Natural killer cell (primary cell): ENCODE results near the gene TMEM138. TPM values are rescaled to one million over a fixed set of nuclear protein-coding genes. Genes with fewer than 3 reads are reported as not detected.
A peak's percentile ranks its signal among the peaks of the same experiment; 100 is the strongest.

Source experiments
- ATAC-seq, 3 donors: fragments of 150-1000 bp in 2 of 3; fragments of 200-7000 bp in 1 of 3; cut with Tn5 transposase; 1 replicate in 1 of 3; 2 replicates in 2 of 3; pipeline ENCODE4 v1.10.0; 2021; ENCODE audit warnings: mild to moderate bottlenecking in 2 of 3, moderate library complexity in 2 of 3
- DNase-seq, 2 donors: peaks; one replicate each; pipeline versions ENCODE4 v3.0.0 to v3.0.0-alpha.2; 2013 to 2021; ENCODE audit warnings: mixed read lengths in 1 of 2
- H3K27ac ChIP-seq: one replicate; pipeline ENCODE4 v1.5.1; 2013; ENCODE audit warnings: mild to moderate bottlenecking, low read length
- H3K27me3 ChIP-seq: one replicate; pipeline ENCODE4 v1.6.1; 2013; ENCODE audit warnings: low read length; ENCODE audit not compliant: control insufficient read depth, insufficient read depth
- H3K36me3 ChIP-seq: one replicate; pipeline ENCODE4 v1.6.1; 2013; ENCODE audit warnings: low read length; ENCODE audit not compliant: control insufficient read depth, insufficient read depth
- H3K4me1 ChIP-seq: one replicate; pipeline ENCODE4 v1.6.1; 2013; ENCODE audit warnings: low read length; ENCODE audit not compliant: control insufficient read depth, insufficient read depth
- H3K4me3 ChIP-seq: one replicate; pipeline ENCODE4 v1.5.1; 2013; ENCODE audit warnings: low read length
- H3K9me3 ChIP-seq: one replicate; pipeline ENCODE4 v1.6.1; 2013; ENCODE audit warnings: low read length; ENCODE audit not compliant: control insufficient read depth, insufficient read depth
- H3K27ac Mint-ChIP-seq, 2 donors: one replicate each; pipeline ENCODE4 v1.8.0; 2022; ENCODE audit warnings: mild to moderate bottlenecking in 2 of 2, mixed read lengths in 2 of 2, moderate library complexity in 1 of 2
- H3K27me3 Mint-ChIP-seq, 2 donors: one replicate each; pipeline ENCODE4 v1.8.0; 2022; ENCODE audit warnings: low read depth in 2 of 2, mixed read lengths in 2 of 2
- H3K36me3 Mint-ChIP-seq: one replicate; pipeline ENCODE4 v1.8.0; 2022; ENCODE audit warnings: mixed read lengths
- H3K4me1 Mint-ChIP-seq, 2 donors: one replicate each; pipeline ENCODE4 v1.8.0; 2022; ENCODE audit warnings: mixed read lengths in 2 of 2
- H3K4me3 Mint-ChIP-seq: one replicate; pipeline ENCODE4 v1.8.0; 2022; ENCODE audit warnings: mild to moderate bottlenecking, moderate library complexity, mixed read lengths
- H3K9me3 Mint-ChIP-seq, 2 donors: one replicate each; pipeline ENCODE4 v1.8.0; 2022; ENCODE audit warnings: mixed read lengths in 2 of 2
- WGBS: methylation state at CpG from one replicate; pipeline ENCODE4 v1.1.7; 2013; ENCODE audit warnings: missing lambda C conversion rate; ENCODE audit not compliant: insufficient coverage; 5-methylcytosine and 5-hydroxymethylcytosine counted together
- intact Hi-C: fragments of 100-400 bp; cut with micrococcal nuclease; formaldehyde crosslinking; loops from one replicate; pipeline ENCODE4 v1.14.2; 2022
- total RNA-seq, 4 donors: library from RNA; stranded (reverse); fragments of 120-200 nt in 1 of 4; gene quantifications; one replicate each; pipeline versions ENCODE4 v1.2.3 to v1.2.4, GENCODE V29; 2013 to 2022
- TF ChIP-seq, protein P1 (sequence below): fragments of 200-600 bp; IDR thresholded peaks from one replicate; pipeline ENCODE4 v1.8.0; 2022; ENCODE audit warnings: antibody characterized with exemption

The TMEM138 gene
- total RNA-seq, 3 donors from 2014 or later (not counting 1 experiment from before 2014, with no cell fraction given) = 63.8 to 75.9 (median 66.5) TPM

DNA sequence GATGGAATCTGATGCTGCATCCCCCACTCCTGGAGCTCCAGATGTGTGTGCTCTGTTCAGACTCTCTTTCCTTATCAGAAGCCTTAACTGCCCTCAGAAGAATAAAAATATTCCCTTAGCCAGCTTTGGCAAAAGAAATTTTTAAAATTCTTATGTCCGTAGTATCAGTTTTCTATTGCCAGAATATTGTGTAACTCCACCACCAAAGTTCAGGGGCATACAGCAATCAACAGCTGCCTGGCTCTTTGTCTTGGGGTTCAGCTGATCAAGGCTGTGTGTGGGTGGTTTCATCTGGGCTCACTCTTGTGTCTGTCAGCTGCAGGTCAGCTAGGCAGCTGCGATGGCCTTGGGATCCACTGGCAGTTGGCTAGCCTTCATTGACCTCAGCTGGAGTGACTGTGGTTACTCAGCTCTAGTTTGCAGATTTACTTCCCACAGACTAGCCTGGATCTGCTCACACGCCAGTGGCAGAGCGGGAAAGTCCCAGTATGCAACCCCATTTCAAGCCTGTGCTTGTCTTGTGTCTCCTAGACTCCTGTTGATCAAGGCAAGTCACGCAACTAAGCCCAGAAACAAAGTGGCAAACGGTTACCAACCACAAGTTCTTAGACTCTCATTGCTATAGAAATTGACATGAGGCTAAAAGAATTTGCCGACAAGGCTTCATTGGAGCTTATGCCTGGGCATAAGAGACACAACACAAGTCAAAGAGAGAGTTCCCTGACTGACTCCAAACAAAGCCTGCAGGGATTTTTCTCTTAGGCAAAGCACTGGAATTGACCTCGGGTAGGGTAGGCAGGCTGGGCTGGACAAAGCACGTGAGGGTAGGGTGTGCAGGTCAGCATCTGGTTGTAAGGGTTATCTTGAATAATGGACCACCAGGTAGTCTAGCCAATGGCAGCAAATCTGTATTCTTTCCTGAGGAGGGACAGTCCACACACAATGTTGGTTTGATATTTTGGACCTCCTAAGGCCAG lies 7.5 kb downstream of the TMEM138 start:
- no peaks in the 10 kb centered on the region for H3K27me3 Mint-ChIP-seq
- Histone ChIP-seq H3K27ac (no peak overlapping the region), H3K4me1 (no peaks in the 10 kb centered on the region), H3K27me3 (no peaks in the 10 kb centered on the region), H3K36me3 (peaks cover 39% of the 10 kb centered on the region), H3K9me3 (no peaks in the 10 kb centered on the region), H3K4me3 (no peak overlapping the region)
- DNase-seq = no peak
- no peak overlapping the region for H3K4me3 Mint-ChIP-seq
- H3K36me3 Mint-ChIP-seq = peaks cover 17% of the 10 kb centered on the region
- WGBS = 96% methylated on average over 9 of the region's 9 CpGs
- TF ChIP-seq, protein P1, sequence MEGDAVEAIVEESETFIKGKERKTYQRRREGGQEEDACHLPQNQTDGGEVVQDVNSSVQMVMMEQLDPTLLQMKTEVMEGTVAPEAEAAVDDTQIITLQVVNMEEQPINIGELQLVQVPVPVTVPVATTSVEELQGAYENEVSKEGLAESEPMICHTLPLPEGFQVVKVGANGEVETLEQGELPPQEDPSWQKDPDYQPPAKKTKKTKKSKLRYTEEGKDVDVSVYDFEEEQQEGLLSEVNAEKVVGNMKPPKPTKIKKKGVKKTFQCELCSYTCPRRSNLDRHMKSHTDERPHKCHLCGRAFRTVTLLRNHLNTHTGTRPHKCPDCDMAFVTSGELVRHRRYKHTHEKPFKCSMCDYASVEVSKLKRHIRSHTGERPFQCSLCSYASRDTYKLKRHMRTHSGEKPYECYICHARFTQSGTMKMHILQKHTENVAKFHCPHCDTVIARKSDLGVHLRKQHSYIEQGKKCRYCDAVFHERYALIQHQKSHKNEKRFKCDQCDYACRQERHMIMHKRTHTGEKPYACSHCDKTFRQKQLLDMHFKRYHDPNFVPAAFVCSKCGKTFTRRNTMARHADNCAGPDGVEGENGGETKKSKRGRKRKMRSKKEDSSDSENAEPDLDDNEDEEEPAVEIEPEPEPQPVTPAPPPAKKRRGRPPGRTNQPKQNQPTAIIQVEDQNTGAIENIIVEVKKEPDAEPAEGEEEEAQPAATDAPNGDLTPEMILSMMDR = no peak
- no peak for ATAC-seq
- no peaks in the 10 kb centered on the region for H3K4me1 Mint-ChIP-seq
- no peaks in the 10 kb centered on the region for H3K9me3 Mint-ChIP-seq
- intact Hi-C loops = no loop called here
- peak overlapping the region; percentile 29 to 47 for H3K27ac Mint-ChIP-seq

- H3K4me1 ChIP-seq = no peaks in the 10 kb centered on the region
- H3K9me3 Mint-ChIP-seq = no peaks in the 10 kb centered on the region
- intact Hi-C loops = no loop called here
- TF ChIP-seq, protein P1 = no peak
- no peak overlapping the region for H3K4me3 ChIP-seq
- peaks cover 17% of the 10 kb centered on the region for H3K36me3 Mint-ChIP-seq
- H3K27ac ChIP-seq = no peak overlapping the region
- H3K4me3 Mint-ChIP-seq = no peak overlapping the region
- WGBS = 70% methylated on average over 7 of the region's 8 CpGs
- DNase-seq (no peak), ATAC-seq (no peak)
- no peaks in the 10 kb centered on the region for H3K9me3 ChIP-seq
- H3K27me3 Mint-ChIP-seq = no peaks in the 10 kb centered on the region
- no peaks in the 10 kb centered on the region for H3K27me3 ChIP-seq
- peak overlapping the region; percentile 29 to 47 for H3K27ac Mint-ChIP-seq
- H3K36me3 ChIP-seq = peaks cover 37% of the 10 kb centered on the region
- H3K4me1 Mint-ChIP-seq = no peaks in the 10 kb centered on the region
Observed at GRCh38 chr11:61370349-61371005, 8.3 kb downstream of the TMEM138 start.

- intact Hi-C loops = no loop called here
- Mint-ChIP-seq H3K27ac (no peak overlapping the region), H3K4me1 (no peaks in the 10 kb centered on the region), H3K36me3 (peaks cover 17% of the 10 kb centered on the region), H3K27me3 (no peaks in the 10 kb centered on the region), H3K4me3 (no peak overlapping the region), H3K9me3 (no peaks in the 10 kb centered on the region)
- DNase-seq (no peak), ATAC-seq (no peak)
- TF ChIP-seq, protein P1 = no peak
- Histone ChIP-seq H3K4me3 (no peak overlapping the region), H3K9me3 (no peaks in the 10 kb centered on the region), H3K36me3 (peaks cover 21% of the 10 kb centered on the region), H3K4me1 (no peaks in the 10 kb centered on the region), H3K27ac (no peak overlapping the region), H3K27me3 (no peaks in the 10 kb centered on the region)
- WGBS = 95% methylated on average over 7 of the region's 8 CpGs
Observed at GRCh38 chr11:61372659-61373420, 10.7 kb downstream of the TMEM138 start.
